GM19467 (cell line): ENCODE data around the gene ZNF256.
A peak's percentile ranks its signal among the peaks of the same experiment; 100 is the strongest.

Experiments used
- ATAC-seq: cut with Tn5 transposase; IDR thresholded peaks from one replicate; pipeline ENCODE4 v1.9.1; 2021; ENCODE audit warnings: mild to moderate bottlenecking, moderate library complexity; ENCODE audit not compliant: unreplicated experiment

The ZNF256 gene

DNA sequence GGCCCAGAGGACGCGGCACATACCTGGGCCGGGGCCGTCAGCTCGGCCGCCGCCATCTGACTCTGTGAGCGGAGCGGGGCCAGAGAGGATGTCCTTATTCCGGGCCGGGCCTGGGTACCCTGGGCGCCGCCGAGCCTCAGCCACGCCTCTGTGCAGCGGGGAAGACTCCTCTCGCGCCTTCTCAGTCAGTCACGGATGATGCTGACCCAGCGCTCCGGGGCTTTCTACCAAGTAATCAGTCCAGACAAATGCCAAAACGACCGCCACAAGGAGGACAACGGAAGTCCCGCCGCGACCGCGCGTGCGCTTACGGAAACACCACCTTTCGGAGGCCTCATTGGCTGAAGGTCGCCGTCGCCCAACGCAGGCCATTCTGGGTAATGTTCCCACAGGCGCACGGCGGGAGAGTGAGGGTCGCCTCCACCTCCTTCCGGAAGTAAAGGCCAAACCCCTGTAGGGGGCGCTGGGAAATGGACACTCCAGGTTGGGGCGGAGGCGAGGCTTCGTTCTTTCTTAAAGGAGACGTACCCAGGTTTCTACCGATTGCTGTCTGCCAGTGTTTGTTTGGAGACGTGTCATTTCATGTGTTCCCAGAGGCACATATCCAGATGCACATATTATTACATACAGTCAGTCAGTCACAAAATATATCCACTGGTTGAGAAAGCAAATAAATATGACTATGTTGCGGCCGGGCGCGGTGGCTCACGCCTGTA, at the start of gene ZNF256:
TSS of gene ZNF256 (minus strand) at position 288 of the 716 bp plus-strand sequence. CDS start at position 56, 232 bp downstream.
- peak; percentile 90 for ATAC-seq

DNA sequence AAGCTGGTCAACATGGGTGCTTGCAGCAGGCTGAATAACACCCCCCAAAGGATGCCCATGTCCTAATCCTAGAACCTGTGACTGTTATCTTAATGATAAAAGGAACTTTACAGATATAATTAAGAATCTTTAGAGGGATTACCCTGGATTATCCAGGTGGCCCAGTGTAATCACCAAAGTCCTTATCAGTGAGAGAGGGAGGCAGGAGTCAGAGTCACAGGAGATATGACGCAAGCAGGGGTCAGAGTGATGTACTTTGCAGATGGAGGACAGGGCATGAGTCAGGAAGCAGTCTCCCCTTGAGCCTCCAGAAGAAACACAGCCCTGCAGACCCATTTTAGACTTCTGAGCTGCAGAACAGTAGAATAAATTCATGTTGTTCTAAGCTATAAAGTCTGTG, 45.3 kb upstream of the ZNF256 start:
- ATAC-seq: no peak

GRCh38 chr19:57978586-57979289, 31.2 kb upstream of the ZNF256 start:
- ATAC-seq: no peak

- no peak for ATAC-seq
Measured at GRCh38 chr19:57974434-57974833, 26.9 kb upstream of the ZNF256 start, which contains the start of gene C19orf18. TSS of gene C19orf18 (minus strand) at chr19:57974534. CDS start at chr19:57974432, 102 bp downstream.

DNA sequence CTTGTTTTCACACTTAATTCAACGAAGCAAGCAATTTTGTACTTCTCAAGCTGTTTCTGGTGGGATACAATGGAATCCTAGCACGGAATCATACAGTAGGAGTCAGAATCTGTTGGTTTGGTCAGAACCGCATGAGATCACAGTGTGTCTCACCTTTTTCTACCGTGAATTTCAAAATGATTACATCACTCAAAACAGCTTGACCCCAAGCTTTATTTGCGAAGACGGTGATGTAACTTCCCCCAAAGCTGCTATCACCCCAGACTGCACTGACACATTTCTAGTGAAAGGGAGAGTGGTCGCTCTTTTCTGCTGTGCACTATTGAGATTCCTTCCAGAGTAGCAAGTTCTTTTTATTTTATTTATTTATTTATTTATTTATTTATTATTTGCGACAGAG, 17.3 kb upstream of the ZNF256 start:
- no peak for ATAC-seq

GRCh38 chr19:57961785-57962184, 14.3 kb upstream of the ZNF256 start:
- no peak for ATAC-seq

- no peak for ATAC-seq
Measured at GRCh38 chr19:57954996-57955395, 7.5 kb upstream of the ZNF256 start.

DNA sequence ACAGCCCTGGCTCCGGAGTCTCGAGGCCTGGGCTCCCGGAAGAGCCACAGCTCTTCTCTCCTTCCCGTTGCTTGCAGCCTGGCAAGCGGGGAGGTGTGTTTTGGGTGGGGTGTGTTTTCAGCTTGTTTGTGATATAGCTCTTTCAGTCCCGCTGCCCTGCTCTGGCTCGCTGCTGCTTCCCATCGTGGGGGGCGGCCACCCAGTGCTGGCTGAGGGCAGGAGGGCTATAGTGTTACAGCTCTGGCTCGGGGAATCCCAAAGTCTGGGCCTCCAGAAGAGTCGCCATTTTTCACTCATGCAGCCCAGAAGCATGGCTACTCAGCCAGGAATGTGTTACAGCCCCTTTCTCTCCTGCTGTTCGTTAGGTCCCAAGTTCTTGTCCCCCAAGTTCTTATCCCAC, 2.2 kb upstream of the ZNF256 start:
- no peak for ATAC-seq

DNA sequence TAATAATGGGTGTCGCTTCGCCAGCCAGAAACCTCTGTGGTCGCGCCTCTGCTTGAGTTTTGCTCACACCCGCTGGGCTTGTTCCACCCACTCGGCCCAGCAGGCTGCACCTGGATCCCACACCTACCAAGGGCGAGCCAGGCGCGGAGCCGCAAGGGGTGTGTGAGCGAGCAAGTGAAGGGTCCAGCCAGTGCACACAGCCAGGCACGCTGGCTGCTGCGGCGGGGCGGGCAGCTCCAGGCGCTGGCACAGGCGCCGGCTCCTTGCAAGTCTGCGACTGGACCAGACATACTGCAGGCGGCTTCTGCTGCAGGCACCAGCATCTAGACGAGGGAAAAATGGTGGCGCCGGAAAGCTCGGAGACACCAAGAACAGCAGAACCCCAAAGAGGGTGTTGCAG, 1.8 kb upstream of the ZNF256 start:
- ATAC-seq: no peak

DNA sequence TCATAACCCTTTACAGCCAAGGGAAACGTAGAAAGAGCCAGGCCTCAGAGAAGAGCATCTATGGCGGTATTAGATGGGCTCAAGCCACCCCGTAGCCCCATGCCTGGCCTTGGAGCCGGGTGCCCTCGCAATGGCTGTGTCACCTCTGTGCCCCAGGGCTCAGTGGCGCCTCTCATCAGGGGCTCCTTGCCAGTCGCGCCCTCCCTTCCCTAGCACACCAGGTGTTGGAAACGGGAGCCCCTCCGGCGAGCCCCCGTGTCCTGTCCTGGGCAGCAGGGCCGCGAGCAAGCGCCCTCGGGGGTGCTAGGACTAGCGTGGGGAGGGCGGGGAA, 453 bp downstream of the ZNF256 start:
- ATAC-seq: no peak

GRCh38 chr19:57946316-57946715, 1.2 kb downstream of the ZNF256 start:
- ATAC-seq: no peak

- ATAC-seq: no peak
Measured at GRCh38 chr19:57941593-57941992, 5.9 kb downstream of the ZNF256 start.

DNA sequence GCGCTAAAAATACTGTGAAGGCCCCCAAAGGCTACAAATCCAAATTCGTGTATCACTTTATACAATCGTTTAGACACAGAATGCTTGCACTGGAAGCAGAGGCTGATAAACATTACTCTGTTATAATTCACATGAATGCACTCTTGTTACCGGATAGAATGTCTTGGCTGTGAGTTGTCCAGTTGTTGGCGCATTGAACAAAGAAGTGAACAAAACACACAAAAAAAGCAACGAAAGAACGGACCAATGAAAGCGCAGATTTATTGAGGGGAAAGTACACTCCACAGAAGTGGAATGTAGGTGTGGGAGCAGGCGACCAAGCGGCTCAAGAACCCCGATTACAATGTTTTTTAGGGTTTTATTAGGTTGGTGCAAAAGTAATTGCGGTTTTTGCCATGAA, 11.8 kb downstream of the ZNF256 start:
- ATAC-seq: no peak

DNA sequence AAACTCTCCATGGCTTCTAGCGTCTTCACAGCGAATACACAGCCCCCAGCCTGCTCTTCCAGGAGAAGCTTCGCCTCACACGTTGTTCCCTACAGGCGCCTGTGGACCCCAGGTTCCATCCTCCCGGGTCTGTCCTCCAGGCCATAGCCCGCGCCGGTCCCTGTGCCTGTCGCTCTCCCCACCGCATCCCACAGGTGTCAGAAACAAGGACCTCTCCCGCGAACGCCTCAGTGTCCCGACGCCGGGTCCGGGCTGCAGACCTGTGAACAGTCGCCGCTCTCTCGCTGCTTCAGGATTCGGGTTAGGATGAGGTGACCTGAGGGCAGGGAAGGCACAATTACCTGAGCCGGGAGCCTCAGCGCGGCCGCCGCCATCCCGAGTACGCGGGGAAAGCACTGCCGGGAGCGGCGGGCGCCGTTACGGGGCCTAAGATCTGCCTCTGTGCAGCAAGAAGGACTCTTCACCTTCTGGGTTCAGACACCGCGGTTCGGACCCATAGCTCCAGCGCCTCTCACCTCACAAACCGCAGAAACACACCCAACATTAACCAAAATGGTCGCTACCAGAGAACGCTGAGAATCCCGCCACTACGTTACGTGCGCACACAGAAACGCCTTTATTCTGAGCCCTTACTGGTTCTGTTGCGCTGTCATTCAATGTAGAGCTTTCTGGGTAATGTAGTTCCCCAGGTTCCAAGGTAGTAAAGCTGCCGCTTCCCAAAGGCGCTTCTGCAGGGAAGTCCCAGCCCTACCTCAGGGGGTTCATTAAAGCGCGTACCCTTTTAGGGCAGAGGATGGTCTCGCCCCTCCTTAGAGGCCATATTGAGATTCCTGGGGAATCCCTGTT, 12.5 kb downstream of the ZNF256 start, which contains the start of gene ZNF418:
TSS of gene ZNF418 (minus strand) at position 583 of the 846 bp plus-strand sequence. CDS start 1,580 bp downstream, outside the sequence.
- ATAC-seq: no peak

- no peak for ATAC-seq
Measured at GRCh38 chr19:57927587-57927986, 19.9 kb downstream of the ZNF256 start.

GRCh38 chr19:57916168-57916995, 31.1 kb downstream of the ZNF256 start, which contains the start of gene ZNF417:
TSS of gene ZNF417 (minus strand) at chr19:57916592. CDS start at chr19:57916411, 181 bp downstream.
- peak; percentile 98 for ATAC-seq

- ATAC-seq: no peak
Measured at GRCh38 chr19:57914531-57914930, 33.0 kb downstream of the ZNF256 start.

DNA sequence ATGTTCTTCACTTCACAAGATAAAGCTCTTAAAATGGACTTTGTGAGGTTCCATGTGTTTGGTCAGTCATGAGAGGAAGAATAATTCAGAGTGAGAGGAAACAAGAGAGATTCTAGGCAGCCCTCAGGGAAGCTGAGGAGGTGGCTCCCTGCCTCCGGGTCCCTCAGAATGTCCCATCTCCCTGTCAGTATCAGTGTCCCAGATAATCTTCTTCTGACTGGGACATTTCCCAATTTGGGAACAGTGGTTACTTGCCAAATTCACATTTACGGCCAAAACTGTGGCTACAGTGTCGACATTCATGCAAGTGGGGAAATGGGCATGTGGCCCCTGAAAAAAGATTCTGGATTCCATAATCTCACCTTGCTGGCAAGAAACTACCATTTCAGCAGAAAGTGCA, 40.1 kb downstream of the ZNF256 start:
- no peak for ATAC-seq

GRCh38 chr19:57905258-57905657, 42.2 kb downstream of the ZNF256 start:
- ATAC-seq: no peak

DNA sequence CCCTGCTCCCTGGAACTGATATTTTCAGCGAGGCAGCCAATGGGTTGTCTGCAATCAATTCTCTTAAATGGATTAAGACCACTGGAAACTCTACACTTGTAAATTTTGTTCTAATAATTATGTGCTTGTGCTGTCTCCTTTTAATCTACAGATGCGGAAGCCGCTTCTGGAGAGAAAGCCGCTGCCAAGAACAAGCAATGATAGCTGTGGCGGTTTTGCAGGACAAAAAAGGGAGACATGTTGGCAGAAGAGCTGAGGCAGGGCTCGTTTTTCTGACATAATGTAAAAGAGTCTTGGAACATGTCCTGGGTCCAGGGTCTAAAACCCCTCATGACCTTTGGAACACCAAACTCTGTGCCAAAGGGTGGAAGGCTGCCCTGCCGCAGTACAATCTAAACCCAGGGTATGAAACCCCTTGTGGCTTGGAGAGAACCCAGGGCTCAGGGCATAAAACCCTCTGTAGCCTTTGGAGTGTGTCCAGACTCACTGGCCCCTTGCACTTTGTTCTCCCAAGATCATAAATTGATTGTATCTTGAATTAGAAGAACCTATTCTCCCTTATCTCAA, 43.8 kb downstream of the ZNF256 start:
- no peak for ATAC-seq
